ENCODE results near the gene FOXI3. TPM values are rescaled to one million over a fixed set of nuclear protein-coding genes. Genes with fewer than 3 reads are reported as not detected.
"Not testable (repeated sequence)": the region's sequence is repeated elsewhere in the genome, so short reads cannot be mapped to it uniquely, and the experiment has no call there.

The FOXI3 gene
- total RNA-seq, 1 experiment from 2014 or later: not detected

- BruUV-seq (replicated peaks): no TSS peak
- TF ChIP-seq CTCF (IDR thresholded peaks at IDR 0.05; ENCODE audit: unreplicated experiment): no peak
- H3K27me3 Mint-ChIP-seq (ENCODE audit: insufficient read depth, unreplicated experiment): no peaks in the 10 kb centered on the region
- H3K27ac Mint-ChIP-seq (ENCODE audit: low read depth, unreplicated experiment): no peak overlapping the region
- CTCF ChIA-PET: interaction anchor here (1.0 kb wide), 1 partner anchor 225 kb away, joined by 3 read pairs; no protein-coding TSS in a partner anchor
- POLR2A ChIA-PET: no interaction called here
- DNase-seq (ENCODE audit: unreplicated experiment): no peak
- H3K36me3 Mint-ChIP-seq (ENCODE audit: insufficient read depth, unreplicated experiment): no peaks in the 10 kb centered on the region
- intact Hi-C loops (cut with micrococcal nuclease): no loop called here
- no peak overlapping the region for H3K4me3 Mint-ChIP-seq (ENCODE audit: unreplicated experiment)
- H3K9me3 Mint-ChIP-seq (ENCODE audit: unreplicated experiment): no peaks in the 10 kb centered on the region
- H3K4me1 Mint-ChIP-seq (ENCODE audit: insufficient read depth, unreplicated experiment): no peaks in the 10 kb centered on the region
These were observed 36.4 kb downstream of the FOXI3 start for GRCh38 chr2:88416016-88416663.

GRCh38 chr2:88408870-88409269, 43.6 kb downstream of the FOXI3 start:
- BruUV-seq (replicated peaks); POLR2A ChIA-PET; DNase-seq (ENCODE audit: unreplicated experiment); intact Hi-C loops (cut with micrococcal nuclease); H3K36me3 Mint-ChIP-seq (ENCODE audit: insufficient read depth, unreplicated experiment); H3K4me3 Mint-ChIP-seq (ENCODE audit: unreplicated experiment); H3K9me3 Mint-ChIP-seq (ENCODE audit: unreplicated experiment); H3K4me1 Mint-ChIP-seq (ENCODE audit: insufficient read depth, unreplicated experiment); H3K27ac Mint-ChIP-seq (ENCODE audit: low read depth, unreplicated experiment); H3K27me3 Mint-ChIP-seq (ENCODE audit: insufficient read depth, unreplicated experiment): not testable (repeated sequence)
- CTCF ChIA-PET: interaction anchor here (1.2 kb wide), 1 partner anchor 50 kb away, joined by 3 read pairs; no protein-coding TSS in a partner anchor

GRCh38 chr2:88400037-88400767, 52.3 kb downstream of the FOXI3 start:
- intact Hi-C loops (cut with micrococcal nuclease): no loop called here
- DNase-seq (ENCODE audit: unreplicated experiment): no peak
- no peaks in the 10 kb centered on the region for H3K4me1 Mint-ChIP-seq (ENCODE audit: insufficient read depth, unreplicated experiment)
- no peaks in the 10 kb centered on the region for H3K36me3 Mint-ChIP-seq (ENCODE audit: insufficient read depth, unreplicated experiment)
- H3K9me3 Mint-ChIP-seq (ENCODE audit: unreplicated experiment): no peaks in the 10 kb centered on the region
- TF ChIP-seq CTCF (IDR thresholded peaks at IDR 0.05; ENCODE audit: unreplicated experiment): no peak
- no peak overlapping the region for H3K27ac Mint-ChIP-seq (ENCODE audit: low read depth, unreplicated experiment)
- ChIA-PET CTCF (no interaction called here), POLR2A (no interaction called here)
- no TSS peak for BruUV-seq (replicated peaks)
- H3K4me3 Mint-ChIP-seq (ENCODE audit: unreplicated experiment): no peak overlapping the region
- no peaks in the 10 kb centered on the region for H3K27me3 Mint-ChIP-seq (ENCODE audit: insufficient read depth, unreplicated experiment)

- intact Hi-C loops (cut with micrococcal nuclease): no loop called here
- no peak for DNase-seq (ENCODE audit: unreplicated experiment)
- Mint-ChIP-seq H3K27ac (ENCODE audit: low read depth, unreplicated experiment) (no peak overlapping the region), H3K4me3 (ENCODE audit: unreplicated experiment) (no peak overlapping the region), H3K27me3 (ENCODE audit: insufficient read depth, unreplicated experiment) (no peaks in the 10 kb centered on the region), H3K9me3 (ENCODE audit: unreplicated experiment) (no peaks in the 10 kb centered on the region), H3K4me1 (ENCODE audit: insufficient read depth, unreplicated experiment) (no peaks in the 10 kb centered on the region), H3K36me3 (ENCODE audit: insufficient read depth, unreplicated experiment) (no peaks in the 10 kb centered on the region)
- CTCF ChIA-PET: interaction anchor here (0.6 to 1.2 kb wide), 2 partner anchors 57 to 210 kb away, joined by 3 read pairs; no protein-coding TSS in a partner anchor
- POLR2A ChIA-PET: no interaction called here
- no TSS peak for BruUV-seq (replicated peaks)
- TF ChIP-seq CTCF (IDR thresholded peaks at IDR 0.05; ENCODE audit: unreplicated experiment): no peak
These were observed 54.3 kb downstream of the FOXI3 start for GRCh38 chr2:88398180-88398579.

Other genes starting within 250 kb of the FOXI3 start
- gene EIF2AK3, start 174.8 kb upstream of the FOXI3 start, total RNA-seq (2022): 21.6 and 21.8 TPM in 2 replicates
- gene RPIA, start 239.0 kb upstream of the FOXI3 start, total RNA-seq (2022): 12.2 and 14.1 TPM in 2 replicates